Measurements from ENCODE around the gene GNG8.

GRCh38 chr19:46648961-46649960 is 13.3 kb upstream of the GNG8 start:
- TF ChIP-seq GATA3 (IDR thresholded peaks at IDR 0.05; ENCODE audit: low read depth, low read length) (no peak), GATA2 (IDR thresholded peaks at IDR 0.05; ENCODE audit: low read depth, low read length) (no peak)

All from SH-SY5Y (cell line).